Measurements from ENCODE around the gene KLK4. TPM values are rescaled to one million over a fixed set of nuclear protein-coding genes. Genes with fewer than 3 reads are reported as not detected.

KLK4 gene
- total and polyA plus RNA-seq, 9 of the 15 experiments (the other 6 are each of a cell fraction or from before 2014, with no cell fraction given), result not detected

DNA sequence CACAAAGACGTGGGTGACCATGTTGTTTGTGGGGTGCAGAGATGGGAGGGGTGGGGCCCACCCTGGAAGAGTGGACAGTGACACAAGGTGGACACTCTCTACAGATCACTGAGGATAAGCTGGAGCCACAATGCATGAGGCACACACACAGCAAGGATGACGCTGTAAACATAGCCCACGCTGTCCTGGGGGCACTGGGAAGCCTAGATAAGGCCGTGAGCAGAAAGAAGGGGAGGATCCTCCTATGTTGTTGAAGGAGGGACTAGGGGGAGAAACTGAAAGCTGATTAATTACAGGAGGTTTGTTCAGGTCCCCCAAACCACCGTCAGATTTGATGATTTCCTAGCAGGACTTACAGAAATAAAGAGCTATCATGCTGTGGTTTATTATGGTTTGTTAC, 32.3 kb downstream of the KLK4 start (continued):
- TF ChIP-seq NFE2 (IDR thresholded peaks at IDR 0.05; ENCODE audit: low read depth) (peak; percentile 69), WHSC1 (IDR thresholded peaks at IDR 0.05; ENCODE audit: low read length) (no peak), ZKSCAN8 (CRISPR knock-in tag; IDR thresholded peaks at IDR 0.05) (no peak), MIER1 (IDR thresholded peaks at IDR 0.05; ENCODE audit: low read depth) (no peak), THRAP3 (IDR thresholded peaks at IDR 0.05; ENCODE audit: borderline replicate concordance) (no peak), MAFG (tag; conservative IDR thresholded peaks at IDR 0.05) (peak; percentile 35), ZNF232 (CRISPR knock-in tag; IDR thresholded peaks at IDR 0.05) (no peak), SIN3B (IDR thresholded peaks at IDR 0.05; ENCODE audit: low read depth) (no peak), NCOA6 (IDR thresholded peaks at IDR 0.05) (no peak), SETDB1 (IDR thresholded peaks at IDR 0.05; ENCODE audit: low read length) (no peak), ZNF133 (CRISPR knock-in tag; IDR thresholded peaks at IDR 0.05) (no peak), PRMT5 (CRISPR knock-in tag; IDR thresholded peaks at IDR 0.05) (no peak), RFX1 (IDR thresholded peaks at IDR 0.05) (no peak), RB1 (IDR thresholded peaks at IDR 0.05; ENCODE audit: low read depth) (no peak), ZNF764 (CRISPR knock-in tag; IDR thresholded peaks at IDR 0.05; ENCODE audit: low read depth) (no peak), MECOM (CRISPR knock-in tag; IDR thresholded peaks at IDR 0.05) (no peak), CBX2 (IDR thresholded peaks at IDR 0.05; ENCODE audit: insufficient read depth, low read length, poor library complexity, severe bottlenecking) (no peak), ZNF551 (CRISPR knock-in tag; IDR thresholded peaks at IDR 0.05) (no peak), MCM5 (IDR thresholded peaks at IDR 0.05; ENCODE audit: low read depth) (no peak), BDP1 (IDR thresholded peaks at IDR 0.05; ENCODE audit: insufficient read depth, insufficient read length) (no peak), PURB (CRISPR knock-in tag; IDR thresholded peaks at IDR 0.05; ENCODE audit: low read depth) (no peak), KLF6 (CRISPR knock-in tag; IDR thresholded peaks at IDR 0.05; ENCODE audit: borderline replicate concordance) (no peak), YY1 (IDR thresholded peaks at IDR 0.05; ENCODE audit: borderline replicate concordance in 1 of 3, control insufficient read depth in 1 of 3, extremely low read depth in 1 of 3, insufficient read depth in 3 of 3, insufficient read length in 1 of 3, insufficient replicate concordance in 2 of 3, low read depth in 1 of 3, low read length in 2 of 3) (no peak)
- TF ChIP-seq, protein P1, sequence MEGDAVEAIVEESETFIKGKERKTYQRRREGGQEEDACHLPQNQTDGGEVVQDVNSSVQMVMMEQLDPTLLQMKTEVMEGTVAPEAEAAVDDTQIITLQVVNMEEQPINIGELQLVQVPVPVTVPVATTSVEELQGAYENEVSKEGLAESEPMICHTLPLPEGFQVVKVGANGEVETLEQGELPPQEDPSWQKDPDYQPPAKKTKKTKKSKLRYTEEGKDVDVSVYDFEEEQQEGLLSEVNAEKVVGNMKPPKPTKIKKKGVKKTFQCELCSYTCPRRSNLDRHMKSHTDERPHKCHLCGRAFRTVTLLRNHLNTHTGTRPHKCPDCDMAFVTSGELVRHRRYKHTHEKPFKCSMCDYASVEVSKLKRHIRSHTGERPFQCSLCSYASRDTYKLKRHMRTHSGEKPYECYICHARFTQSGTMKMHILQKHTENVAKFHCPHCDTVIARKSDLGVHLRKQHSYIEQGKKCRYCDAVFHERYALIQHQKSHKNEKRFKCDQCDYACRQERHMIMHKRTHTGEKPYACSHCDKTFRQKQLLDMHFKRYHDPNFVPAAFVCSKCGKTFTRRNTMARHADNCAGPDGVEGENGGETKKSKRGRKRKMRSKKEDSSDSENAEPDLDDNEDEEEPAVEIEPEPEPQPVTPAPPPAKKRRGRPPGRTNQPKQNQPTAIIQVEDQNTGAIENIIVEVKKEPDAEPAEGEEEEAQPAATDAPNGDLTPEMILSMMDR (IDR thresholded peaks at IDR 0.05 in 2 of 3, conservative IDR thresholded peaks at IDR 0.05 in 1 of 3; ENCODE audit: insufficient read depth in 2 of 3, low read depth in 1 of 3, low read length in 3 of 3), result no peak
- TF ChIP-seq, protein P2, sequence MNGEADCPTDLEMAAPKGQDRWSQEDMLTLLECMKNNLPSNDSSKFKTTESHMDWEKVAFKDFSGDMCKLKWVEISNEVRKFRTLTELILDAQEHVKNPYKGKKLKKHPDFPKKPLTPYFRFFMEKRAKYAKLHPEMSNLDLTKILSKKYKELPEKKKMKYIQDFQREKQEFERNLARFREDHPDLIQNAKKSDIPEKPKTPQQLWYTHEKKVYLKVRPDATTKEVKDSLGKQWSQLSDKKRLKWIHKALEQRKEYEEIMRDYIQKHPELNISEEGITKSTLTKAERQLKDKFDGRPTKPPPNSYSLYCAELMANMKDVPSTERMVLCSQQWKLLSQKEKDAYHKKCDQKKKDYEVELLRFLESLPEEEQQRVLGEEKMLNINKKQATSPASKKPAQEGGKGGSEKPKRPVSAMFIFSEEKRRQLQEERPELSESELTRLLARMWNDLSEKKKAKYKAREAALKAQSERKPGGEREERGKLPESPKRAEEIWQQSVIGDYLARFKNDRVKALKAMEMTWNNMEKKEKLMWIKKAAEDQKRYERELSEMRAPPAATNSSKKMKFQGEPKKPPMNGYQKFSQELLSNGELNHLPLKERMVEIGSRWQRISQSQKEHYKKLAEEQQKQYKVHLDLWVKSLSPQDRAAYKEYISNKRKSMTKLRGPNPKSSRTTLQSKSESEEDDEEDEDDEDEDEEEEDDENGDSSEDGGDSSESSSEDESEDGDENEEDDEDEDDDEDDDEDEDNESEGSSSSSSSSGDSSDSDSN (IDR thresholded peaks at IDR 0.05; ENCODE audit: borderline replicate concordance in 1 of 2, low read depth in 2 of 2, low read length in 2 of 2), result no peak
- TF ChIP-seq, protein P3, sequence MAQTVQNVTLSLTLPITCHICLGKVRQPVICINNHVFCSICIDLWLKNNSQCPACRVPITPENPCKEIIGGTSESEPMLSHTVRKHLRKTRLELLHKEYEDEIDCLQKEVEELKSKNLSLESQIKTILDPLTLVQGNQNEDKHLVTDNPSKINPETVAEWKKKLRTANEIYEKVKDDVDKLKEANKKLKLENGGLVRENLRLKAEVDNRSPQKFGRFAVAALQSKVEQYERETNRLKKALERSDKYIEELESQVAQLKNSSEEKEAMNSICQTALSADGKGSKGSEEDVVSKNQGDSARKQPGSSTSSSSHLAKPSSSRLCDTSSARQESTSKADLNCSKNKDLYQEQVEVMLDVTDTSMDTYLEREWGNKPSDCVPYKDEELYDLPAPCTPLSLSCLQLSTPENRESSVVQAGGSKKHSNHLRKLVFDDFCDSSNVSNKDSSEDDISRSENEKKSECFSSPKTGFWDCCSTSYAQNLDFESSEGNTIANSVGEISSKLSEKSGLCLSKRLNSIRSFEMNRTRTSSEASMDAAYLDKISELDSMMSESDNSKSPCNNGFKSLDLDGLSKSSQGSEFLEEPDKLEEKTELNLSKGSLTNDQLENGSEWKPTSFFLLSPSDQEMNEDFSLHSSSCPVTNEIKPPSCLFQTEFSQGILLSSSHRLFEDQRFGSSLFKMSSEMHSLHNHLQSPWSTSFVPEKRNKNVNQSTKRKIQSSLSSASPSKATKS (CRISPR knock-in tag; IDR thresholded peaks at IDR 0.05), result no peak

Measured in K562 (cell line).